ENCODE measurements around the gene GPS2. TPM values are rescaled to one million over a fixed set of nuclear protein-coding genes. Genes with fewer than 3 reads are reported as not detected.

Gene GPS2
- total and polyA plus RNA-seq, 10 of the 15 experiments (the other 5 are each of a cell fraction or from before 2014, with no cell fraction given): 10.2 to 96.4 (median 42.5) TPM

DNA sequence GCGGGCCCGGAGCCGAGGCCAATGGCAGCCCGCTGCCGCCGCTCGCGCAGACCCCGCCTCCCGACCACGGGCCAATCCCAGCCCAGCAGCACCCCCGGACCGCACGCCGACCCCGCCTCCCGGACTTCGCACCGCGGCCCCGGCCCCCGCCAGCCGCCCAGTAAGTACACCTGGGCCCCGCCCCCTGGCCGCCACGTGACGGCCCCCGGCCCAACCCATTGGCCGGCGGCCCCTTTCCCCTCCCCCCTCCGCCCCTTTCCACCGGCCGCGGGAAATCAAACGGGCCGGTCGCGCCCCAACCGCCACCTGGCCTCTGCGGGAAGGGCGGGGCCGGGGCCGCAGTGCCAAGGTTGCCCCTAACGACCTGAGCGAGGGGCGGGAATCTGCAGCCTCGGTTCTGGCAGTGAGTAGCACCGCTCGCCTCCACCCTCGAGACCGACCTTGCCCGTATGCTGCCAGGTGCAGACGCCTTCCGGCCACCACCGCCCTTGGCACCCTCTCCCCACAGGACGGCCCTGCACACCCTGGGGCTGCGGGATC is 20.5 kb downstream of the GPS2 start, which contains the start of gene YBX2:
Gene YBX2, minus strand, starts transcription at position 26 of the 540 bp plus-strand sequence. CDS start 139 bp downstream, outside the sequence.
- no peaks in the 10 kb centered on the region for H3K36me3 ChIP-seq (ENCODE audit: control insufficient read depth in 2 of 2, insufficient read depth in 2 of 2, low read length in 1 of 2)
- peak within 1 kb of the TSS; percentile 22; the same call in 1 of the 2 replicates for H3K4me3 ChIP-seq
- no TSS peak for BruUV-seq (replicated peaks)
- peaks cover 3 to 5% of the 10 kb centered on the region in 2 experiments for H3K27me3 ChIP-seq (replicated peaks in 1 of 2; ENCODE audit: control insufficient read depth in 2 of 2, insufficient read depth in 2 of 2, low read length in 1 of 2)
- ATAC-seq: peak; percentile 65
- H2AFZ ChIP-seq (ENCODE audit: control insufficient read depth, low read depth, low read length): peak within 1 kb of the TSS; percentile 39; the same call in 1 of the 2 replicates
- H3K9ac ChIP-seq (ENCODE audit: control insufficient read depth, insufficient read depth, low read length): no peak within 1 kb of the TSS
- 2% methylated on average over 27 of the region's 57 CpGs for WGBS (ENCODE audit: insufficient coverage, insufficient replicate concordance, low lambda C conversion rate, missing lambda C conversion rate)
- no peak for FAIRE-seq
- ChIA-PET POLR2A (no interaction called here), RAD21 (ENCODE audit: unreplicated experiment) (no interaction called here), SMC1A (ENCODE audit: uncharacterized antibody, unreplicated experiment) (no interaction called here), CTCF (no interaction called here)
- intact Hi-C loops (cut with micrococcal nuclease; ENCODE audit: unreplicated experiment) (loop anchor here (5.0 kb wide), 1 partner anchor 82 kb away; no protein-coding TSS in a partner anchor), in situ Hi-C loops (cut with MboI) (loop anchor here (5.0 kb wide), 1 partner anchor 252 kb away; the partner anchor contains the start of gene SLC16A11)
- H3K27ac ChIP-seq (ENCODE audit: control insufficient read depth, insufficient read depth): no peak within 1 kb of the TSS
- no peak for DNase-seq (ENCODE audit: low read depth, low spot score)
- H3K79me2 ChIP-seq (ENCODE audit: control insufficient read depth, insufficient read depth, low read length): no peaks in the 10 kb centered on the region
- H3K4me1 ChIP-seq (ENCODE audit: control insufficient read depth, insufficient read depth, low read length): peaks cover 3% of the 10 kb centered on the region
- H4K20me1 ChIP-seq (ENCODE audit: control insufficient read depth, insufficient read depth): no peaks in the 10 kb centered on the region
- H3K4me2 ChIP-seq (ENCODE audit: control insufficient read depth, insufficient read depth): peak within 1 kb of the TSS; percentile 94
- no peaks in the 10 kb centered on the region for H3K9me3 ChIP-seq (replicated peaks; ENCODE audit: control insufficient read depth, insufficient read depth, low read length)
- TF ChIP-seq E2F4 (IDR thresholded peaks at IDR 0.05; ENCODE audit: low read depth, low read length) (peak; percentile 72), CTCF (IDR thresholded peaks at IDR 0.05 in 2 of 3, conservative IDR thresholded peaks at IDR 0.05 in 1 of 3; ENCODE audit: control insufficient read depth in 2 of 3, extremely low read depth in 1 of 3, insufficient read depth in 1 of 3, low read depth in 3 of 3, low read length in 3 of 3) (no peak), MYB (IDR thresholded peaks at IDR 0.05; ENCODE audit: borderline replicate concordance, low read depth, low read length) (no peak), MTA2 (IDR thresholded peaks at IDR 0.05; ENCODE audit: low read depth) (no peak), ZNF24 (IDR thresholded peaks at IDR 0.05) (no peak), NR2C1 (IDR thresholded peaks at IDR 0.05) (no peak), NFYB (IDR thresholded peaks at IDR 0.05; ENCODE audit: insufficient read depth, low read depth, low read length) (peak; percentile 47; the same call in 1 of the 2 replicates), RCOR1 (conservative IDR thresholded peaks at IDR 0.05; ENCODE audit: low read depth, low read length) (no peak), FOXK2 (IDR thresholded peaks at IDR 0.05) (no peak), CBX3 (IDR thresholded peaks at IDR 0.05; ENCODE audit: borderline replicate concordance, low read depth) (no peak), PAX5 (IDR thresholded peaks at IDR 0.05; ENCODE audit: borderline replicate concordance, low read depth, low read length) (no peak), STAT1 (conservative IDR thresholded peaks at IDR 0.05) (no peak), LARP7 (IDR thresholded peaks at IDR 0.05) (no peak), CREB1 (IDR thresholded peaks at IDR 0.05; ENCODE audit: low read depth) (no peak), JUND (IDR thresholded peaks at IDR 0.05; ENCODE audit: low read depth, low read length) (no peak), RFX5 (IDR thresholded peaks at IDR 0.05; ENCODE audit: low read depth, low read length) (no peak)
- TF ChIP-seq, protein P1, sequence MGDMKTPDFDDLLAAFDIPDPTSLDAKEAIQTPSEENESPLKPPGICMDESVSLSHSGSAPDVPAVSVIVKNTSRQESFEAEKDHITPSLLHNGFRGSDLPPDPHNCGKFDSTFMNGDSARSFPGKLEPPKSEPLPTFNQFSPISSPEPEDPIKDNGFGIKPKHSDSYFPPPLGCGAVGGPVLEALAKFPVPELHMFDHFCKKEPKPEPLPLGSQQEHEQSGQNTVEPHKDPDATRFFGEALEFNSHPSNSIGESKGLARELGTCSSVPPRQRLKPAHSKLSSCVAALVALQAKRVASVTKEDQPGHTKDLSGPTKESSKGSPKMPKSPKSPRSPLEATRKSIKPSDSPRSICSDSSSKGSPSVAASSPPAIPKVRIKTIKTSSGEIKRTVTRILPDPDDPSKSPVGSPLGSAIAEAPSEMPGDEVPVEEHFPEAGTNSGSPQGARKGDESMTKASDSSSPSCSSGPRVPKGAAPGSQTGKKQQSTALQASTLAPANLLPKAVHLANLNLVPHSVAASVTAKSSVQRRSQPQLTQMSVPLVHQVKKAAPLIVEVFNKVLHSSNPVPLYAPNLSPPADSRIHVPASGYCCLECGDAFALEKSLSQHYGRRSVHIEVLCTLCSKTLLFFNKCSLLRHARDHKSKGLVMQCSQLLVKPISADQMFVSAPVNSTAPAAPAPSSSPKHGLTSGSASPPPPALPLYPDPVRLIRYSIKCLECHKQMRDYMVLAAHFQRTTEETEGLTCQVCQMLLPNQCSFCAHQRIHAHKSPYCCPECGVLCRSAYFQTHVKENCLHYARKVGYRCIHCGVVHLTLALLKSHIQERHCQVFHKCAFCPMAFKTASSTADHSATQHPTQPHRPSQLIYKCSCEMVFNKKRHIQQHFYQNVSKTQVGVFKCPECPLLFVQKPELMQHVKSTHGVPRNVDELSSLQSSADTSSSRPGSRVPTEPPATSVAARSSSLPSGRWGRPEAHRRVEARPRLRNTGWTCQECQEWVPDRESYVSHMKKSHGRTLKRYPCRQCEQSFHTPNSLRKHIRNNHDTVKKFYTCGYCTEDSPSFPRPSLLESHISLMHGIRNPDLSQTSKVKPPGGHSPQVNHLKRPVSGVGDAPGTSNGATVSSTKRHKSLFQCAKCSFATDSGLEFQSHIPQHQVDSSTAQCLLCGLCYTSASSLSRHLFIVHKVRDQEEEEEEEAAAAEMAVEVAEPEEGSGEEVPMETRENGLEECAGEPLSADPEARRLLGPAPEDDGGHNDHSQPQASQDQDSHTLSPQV (IDR thresholded peaks at IDR 0.05): no peak

All from GM12878 (cell line).